OCI-LY7 (cell line): ENCODE data around the gene NELFA.

Source experiments
- CTCF ChIP-seq: fragments of 200-600 bp; sonication (generic); conservative IDR thresholded peaks from 2 replicates; pipeline ENCODE4 v1.5.1; 2014; ENCODE audit warnings: mild to moderate bottlenecking, antibody characterized with exemption, low read length, moderate library complexity, mixed read lengths
- EZH2phosphoT487 ChIP-seq: fragments of 200-600 bp; sonication (generic); IDR thresholded peaks from 2 replicates; pipeline ENCODE4 v1.6.1; 2018; ENCODE audit warnings: low read depth, borderline replicate concordance, mild to moderate bottlenecking, mixed run types, antibody characterized with exemption, low read length, moderate library complexity, mixed read lengths

GRCh38 chr4:1992468-1993168, 16.2 kb downstream of the NELFA start:
- TF ChIP-seq CTCF (no peak), EZH2phosphoT487 (no peak)
